ENCODE results near the gene CNTNAP2. TPM values are rescaled to one million over a fixed set of nuclear protein-coding genes. Genes with fewer than 3 reads are reported as not detected.
A peak's percentile ranks its signal among the peaks of the same experiment; 100 is the strongest.

The CNTNAP2 gene
- polyA plus RNA-seq, 10 donors = 5.6 to 19.6 (median 11.4) TPM

DNA sequence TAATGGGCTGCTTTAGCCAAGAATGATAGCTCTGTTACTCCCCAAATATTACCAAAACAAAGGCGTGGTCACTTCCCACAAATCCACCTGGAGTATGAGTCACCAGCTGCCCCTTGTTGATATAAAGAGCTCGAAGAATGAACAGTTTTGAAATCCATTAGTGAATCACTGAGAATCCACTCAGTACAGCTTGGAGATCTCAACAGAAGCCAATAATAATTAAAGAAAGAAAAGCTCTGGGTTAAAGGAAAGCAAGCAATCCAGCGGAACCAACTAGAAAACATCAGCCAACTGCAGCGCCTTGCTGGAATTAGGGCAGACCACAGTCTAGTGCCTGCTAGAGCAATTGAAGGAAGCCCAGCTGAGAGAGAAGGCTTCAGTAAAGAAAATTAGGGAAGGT is 1897.9 kb downstream of the CNTNAP2 start:
- DNase-seq = no peak

DNA sequence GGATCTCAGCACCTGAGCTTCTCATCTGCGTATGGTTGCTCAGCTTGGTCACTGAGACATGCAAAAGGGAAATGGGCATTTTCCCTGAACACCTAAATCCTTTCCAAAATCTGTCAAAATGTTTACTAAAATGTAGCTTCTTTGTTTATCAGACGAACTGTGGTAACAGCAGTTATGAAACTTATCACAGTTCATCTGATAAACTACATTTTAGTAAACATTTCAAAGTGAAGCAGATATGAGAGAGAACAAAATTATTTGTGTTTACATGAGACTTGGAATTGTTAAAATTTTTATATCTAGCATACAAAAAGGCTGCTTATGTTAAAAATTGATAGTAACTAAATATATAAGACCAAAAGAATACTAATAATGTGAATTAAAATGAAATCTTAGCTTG is 1900.5 kb downstream of the CNTNAP2 start:
- DNase-seq = no peak

DNA sequence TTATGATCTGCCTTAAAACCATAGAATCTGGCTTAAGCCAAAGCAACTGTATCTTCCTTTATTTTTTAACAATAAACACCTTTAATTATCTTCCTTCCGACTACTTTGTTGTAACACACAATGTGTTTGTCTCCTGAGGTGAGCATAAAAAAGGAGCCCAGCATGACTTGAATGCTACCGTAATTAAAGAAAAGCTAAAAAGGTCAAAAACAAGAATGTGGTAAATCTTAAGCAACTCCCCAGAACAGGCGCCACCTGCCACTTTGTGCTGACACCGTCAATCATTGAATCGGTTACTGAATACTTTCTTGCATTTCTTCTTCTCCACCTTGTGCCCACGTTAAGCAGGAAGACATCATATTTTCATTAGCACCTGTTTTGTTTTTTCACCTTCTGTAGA is 1904.1 kb downstream of the CNTNAP2 start:
- DNase-seq = no peak

DNA sequence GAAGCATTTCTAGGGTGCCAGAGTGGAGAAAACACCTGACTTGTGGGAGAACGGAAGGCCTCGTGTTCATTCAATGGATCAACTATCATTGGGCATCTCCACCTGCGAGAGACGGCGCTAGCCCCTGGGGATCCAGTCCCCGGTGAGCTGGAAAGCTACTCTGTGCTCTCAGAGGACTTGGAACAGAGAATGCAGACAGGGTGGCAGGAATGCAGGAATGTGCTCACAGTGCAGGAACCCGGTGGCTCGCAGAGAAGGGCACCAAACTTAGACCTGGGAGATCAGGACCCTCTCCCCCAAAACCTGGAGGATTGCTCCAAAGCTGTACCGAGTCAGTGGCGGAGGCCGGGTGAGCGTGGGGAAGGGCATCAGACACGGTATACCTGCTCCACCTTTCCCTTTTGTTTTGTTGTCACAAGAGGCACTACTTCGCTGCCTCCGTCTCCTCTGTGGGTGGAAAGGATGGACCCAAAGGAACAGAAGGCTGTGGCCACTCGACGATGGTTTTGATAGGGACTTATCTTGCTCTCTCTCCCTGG is 1905.0 kb downstream of the CNTNAP2 start:
- DNase-seq = no peak

DNA sequence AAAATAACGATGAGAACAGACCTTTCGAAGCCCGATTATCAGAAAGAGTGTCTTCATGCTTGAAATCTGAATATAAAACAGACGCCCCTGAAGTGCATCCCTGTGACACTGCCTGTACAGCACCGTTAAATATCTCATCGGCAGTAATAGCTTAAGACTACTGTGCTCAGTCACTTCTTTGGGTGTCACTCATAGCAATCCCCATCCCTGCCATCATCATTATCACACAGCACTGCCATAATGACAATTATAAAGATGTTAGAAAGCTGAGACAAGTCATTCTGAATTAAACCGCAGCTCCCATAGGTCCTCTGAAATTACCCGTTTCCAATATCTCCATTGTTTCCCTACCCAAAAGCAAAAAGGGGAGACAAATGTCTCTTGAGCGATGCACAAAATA is 1906.2 kb downstream of the CNTNAP2 start:
- DNase-seq = no peak

DNA sequence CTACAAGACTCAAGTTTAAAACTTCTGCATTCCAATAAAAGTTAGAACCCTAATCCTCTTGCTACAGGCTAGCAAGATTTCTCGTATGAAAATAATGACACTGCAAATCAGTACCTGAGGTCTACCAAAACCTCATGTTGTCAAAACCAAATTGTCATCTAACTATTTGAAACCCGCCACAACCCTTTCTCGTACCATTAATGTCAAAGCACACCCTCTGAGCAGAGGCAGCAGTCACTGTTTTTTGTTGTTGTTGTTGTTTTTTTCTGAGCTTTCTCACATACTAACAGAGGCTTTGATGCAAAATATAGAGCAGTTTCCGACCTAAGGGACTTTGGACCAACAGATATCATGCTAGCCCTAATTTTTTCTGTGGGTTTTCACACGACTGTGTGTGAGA is 1910.1 kb downstream of the CNTNAP2 start:
- no peak for DNase-seq

GRCh38 chr7:148028165-148028564 is 1911.6 kb downstream of the CNTNAP2 start:
- no peak for DNase-seq

DNA sequence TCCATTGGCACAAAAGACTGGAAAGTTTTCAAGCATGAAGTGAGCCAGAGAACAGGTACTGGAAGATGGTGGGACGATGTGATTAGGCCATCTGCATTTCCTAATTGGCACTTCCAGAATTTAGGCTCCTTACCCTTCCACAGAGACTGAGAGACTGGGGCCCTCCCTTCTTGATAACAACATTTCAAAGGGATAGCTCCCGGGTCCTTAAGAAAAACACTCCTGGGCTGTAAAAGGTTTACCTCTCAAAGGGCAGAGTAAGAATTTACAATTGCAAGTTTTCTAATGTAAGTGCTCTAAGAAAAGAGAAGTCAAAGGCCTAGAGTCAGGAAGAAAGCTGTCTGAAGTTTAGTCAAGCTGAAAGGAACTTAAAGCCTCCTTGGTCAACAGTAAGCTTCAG is 1914.4 kb downstream of the CNTNAP2 start:
- DNase-seq = no peak

GRCh38 chr7:148031811-148032210 is 1915.2 kb downstream of the CNTNAP2 start:
- no peak for DNase-seq

GRCh38 chr7:148035950-148036349 is 1919.3 kb downstream of the CNTNAP2 start:
- no peak for DNase-seq

DNA sequence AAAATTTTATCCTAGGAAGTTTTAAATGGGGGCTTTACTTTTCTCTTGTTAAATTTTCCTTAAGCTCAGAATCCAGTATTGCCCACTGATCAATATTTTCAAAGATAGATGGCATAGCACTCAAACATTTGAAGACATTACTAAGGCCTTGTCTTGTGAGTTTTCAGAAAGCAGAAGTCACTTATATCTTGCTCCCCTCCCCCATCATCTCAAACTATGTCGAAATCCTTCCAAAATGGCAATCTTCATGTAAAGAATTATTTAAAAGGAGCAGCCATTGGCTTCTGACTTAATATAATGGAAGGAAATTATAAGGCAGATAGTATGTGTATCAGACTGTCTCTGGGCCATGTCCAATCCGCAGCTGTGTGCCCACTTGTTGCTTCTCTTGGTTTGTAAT is 1920.4 kb downstream of the CNTNAP2 start:
- no peak for DNase-seq

DNA sequence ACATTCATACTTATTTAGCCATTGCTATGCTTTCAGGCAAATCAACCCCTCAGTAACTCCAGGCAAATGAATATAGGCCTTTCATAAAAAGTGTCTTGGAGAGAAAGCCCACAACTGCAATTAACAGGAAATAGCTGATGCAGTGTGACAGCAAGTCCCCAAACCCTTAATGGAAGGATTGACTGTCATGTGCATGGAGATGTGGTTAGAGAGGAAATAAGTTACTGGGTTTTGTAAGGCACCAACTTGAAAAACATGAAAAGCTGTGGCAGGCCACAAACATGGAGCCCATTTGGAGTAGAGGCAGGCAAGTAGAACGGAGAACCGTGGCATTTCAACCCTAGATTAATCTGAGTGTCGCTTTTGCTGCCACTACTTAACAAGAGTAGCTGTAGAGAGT is 1924.6 kb downstream of the CNTNAP2 start:
- DNase-seq = no peak

DNA sequence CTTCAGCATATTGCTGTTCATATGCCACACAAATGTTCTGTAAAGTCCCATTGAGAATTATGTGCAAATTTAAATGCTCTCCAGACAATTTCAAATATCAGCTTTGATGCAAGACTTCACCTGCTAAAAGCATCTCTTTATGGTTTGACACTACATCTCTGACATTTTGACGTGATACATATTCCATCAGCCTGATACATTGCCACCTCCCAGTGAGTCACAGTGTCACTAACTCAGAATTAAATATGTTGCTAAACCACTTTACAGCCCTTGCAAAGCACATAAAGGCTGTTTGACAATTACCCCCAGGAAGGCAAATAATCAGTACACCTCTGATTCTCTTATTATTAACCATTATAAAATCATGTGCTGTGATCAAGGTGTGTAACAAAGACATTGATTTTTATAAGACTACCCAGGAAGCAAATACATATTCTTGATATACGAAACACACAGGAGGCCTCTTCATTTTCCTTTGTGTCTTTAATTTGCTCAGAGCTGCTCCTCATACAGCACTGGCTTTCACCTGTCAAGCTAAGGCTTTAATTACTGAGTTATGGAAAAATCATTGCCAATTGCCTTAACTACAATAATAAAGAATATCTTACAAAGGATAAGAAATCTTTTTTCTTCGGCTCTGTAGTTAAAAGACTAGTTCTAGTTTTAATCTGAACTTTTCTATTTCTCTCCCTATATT is 1926.5 kb downstream of the CNTNAP2 start:
- DNase-seq = no peak

GRCh38 chr7:148044173-148044572 is 1927.6 kb downstream of the CNTNAP2 start:
- DNase-seq = no peak

DNA sequence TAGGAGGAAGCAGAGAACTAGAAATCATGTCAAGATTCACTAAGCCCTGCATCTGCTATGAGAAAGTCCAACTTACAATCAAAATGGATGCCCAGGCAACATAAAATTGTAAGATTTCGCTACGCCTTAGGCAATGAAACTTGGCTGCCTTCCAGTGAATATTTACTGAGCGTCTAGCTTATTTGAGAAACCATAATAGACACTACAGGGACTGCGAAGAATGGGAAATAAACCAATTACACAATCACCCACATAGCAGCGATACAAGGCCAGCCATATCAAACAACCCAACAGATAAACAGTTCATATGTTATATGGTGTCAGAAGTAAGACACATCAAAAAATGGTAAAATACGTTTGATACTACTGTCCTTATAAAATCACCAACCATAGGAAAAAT is 1928.9 kb downstream of the CNTNAP2 start:
- DNase-seq = no peak

- DNase-seq = no peak
Measured at GRCh38 chr7:148049068-148049467, 1932.5 kb downstream of the CNTNAP2 start.

- DNase-seq = no peak
Measured at GRCh38 chr7:148050492-148051158, 1934.0 kb downstream of the CNTNAP2 start.

DNA sequence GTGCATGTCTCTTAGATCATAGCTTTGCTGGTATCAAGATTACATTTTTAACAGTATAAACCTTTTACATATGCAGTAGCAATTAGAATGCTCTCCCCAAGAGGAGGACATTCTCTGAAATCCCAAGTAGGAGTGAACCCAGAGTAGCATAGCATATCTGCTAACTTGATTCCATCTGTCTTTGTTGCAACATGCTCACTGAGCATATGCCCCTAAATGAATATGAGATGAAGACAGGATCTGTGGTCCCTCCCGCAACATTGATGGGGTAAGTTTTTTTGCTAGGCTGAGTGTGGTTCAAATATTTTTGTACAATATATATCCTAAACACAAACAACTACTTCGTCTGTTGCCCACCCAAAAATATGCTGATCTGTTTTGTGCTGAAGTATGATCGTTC is 1939.8 kb downstream of the CNTNAP2 start:
- DNase-seq = no peak

DNA sequence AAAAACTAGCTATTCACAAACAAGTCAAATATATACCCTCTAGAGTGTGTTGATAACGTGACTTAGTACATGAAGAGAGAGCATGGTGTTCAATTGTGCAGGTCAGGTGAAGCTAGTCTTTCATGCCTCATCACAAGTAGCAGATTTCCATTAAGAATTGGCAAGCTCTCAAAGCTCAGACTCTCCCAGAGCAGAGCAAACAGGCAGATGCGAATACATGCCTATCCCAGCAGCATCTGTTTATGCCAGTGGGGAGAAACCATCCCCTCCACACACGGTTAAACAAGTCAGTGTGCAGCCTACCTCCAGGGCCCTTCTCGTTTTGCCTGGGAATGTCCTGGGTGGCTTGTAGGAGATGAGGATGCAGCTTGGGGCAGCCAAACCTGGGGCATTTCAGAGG is 1941.5 kb downstream of the CNTNAP2 start:
- no peak for DNase-seq

DNA sequence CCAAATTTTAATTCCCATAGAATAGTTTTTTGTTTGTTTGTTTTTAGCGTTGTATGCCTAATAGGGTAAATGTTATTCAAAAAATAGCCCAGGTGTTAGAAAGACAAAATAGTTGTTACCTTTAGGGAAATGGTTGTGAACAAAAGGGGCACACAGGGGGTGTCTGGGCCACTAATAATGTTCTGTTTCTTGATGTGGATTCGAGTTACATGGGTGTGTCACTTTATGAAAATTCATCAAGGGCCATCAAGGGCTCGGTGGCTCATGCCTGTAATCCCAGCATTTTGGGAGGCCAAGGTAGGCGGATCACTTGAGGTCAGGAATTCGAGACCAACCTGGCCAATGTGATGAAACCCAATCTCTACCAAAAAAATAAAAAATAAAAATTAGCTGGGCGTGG is 1942.2 kb downstream of the CNTNAP2 start:
- no peak for DNase-seq

- DNase-seq = no peak
Measured at GRCh38 chr7:148060724-148061123, 1944.1 kb downstream of the CNTNAP2 start.

DNA sequence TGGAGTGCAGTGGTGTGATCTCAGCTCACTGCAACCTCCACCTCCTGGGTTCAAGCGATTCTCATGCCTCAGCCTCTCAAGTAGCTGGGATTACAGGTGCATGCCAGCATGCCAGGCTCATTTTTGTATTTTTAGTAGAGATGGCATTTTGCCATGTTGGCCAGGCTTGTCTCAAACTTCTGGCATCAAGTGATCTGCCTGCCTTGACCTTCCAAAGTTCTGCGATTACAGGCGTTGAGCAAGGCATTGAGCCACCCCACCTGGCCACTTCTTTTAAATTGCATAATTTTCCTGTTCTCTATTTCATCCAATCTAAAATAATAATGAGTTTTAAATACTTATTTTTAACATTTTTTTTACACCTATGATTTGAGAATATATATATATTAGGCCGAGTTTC is 1961.5 kb downstream of the CNTNAP2 start:
- DNase-seq = peak in 1 of 3 donors; percentile 12
